ENCODE measurements around the gene FAM120C. TPM values are rescaled to one million over a fixed set of nuclear protein-coding genes. Genes with fewer than 3 reads are reported as not detected.

FAM120C gene
- total RNA-seq, 1 experiment from 2014 or later: 21.8 TPM

DNA sequence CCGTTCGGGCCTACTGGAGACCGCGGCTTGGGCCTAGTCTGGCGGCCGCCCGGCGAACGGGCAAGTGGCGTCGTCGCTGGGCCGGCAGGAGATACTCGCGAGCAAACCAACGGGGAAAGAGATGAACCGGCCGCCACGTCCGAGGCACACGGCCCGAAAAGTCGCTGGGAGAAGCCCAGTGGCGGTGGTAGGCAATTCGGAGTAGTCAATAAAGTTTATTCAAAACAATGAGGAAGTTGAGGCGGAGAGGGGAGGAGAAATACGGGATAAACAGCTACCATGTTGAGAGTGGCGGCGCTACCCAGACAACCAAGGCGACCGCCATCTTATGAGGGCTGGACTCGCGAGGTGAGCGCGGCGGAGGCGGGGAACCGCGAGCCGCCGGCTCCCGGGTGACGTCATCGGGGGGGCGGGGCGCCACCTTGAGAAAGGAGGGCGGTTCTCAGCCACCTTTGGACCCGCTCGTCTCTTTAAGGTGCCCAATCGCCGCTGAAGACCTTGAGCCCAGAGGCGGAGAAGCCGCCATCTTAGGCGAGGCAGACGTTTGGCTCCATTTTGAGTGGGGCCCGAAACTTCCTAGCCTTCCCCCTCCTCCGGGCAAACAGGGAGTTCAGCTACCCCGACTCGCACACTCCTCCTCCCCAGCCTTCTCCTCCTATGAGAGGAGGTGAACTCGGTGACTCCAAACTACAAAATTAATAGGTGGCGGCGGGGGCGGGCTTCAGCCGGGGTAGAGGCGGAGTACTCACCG, 138.8 kb downstream of the FAM120C start, which contains the start of gene PHF8:
Gene PHF8, minus strand, starts transcription at position 348 of the 751 bp plus-strand sequence. CDS start 1,745 bp downstream, outside the sequence.
- H3K9me3 ChIP-seq (ENCODE audit: low read depth, low read length, poor library complexity, severe bottlenecking): no peaks in the 10 kb centered on the region
- H3K27ac ChIP-seq (ENCODE audit: low read depth, low read length, poor library complexity, severe bottlenecking): peak within 1 kb of the TSS; percentile 92
- CTCF ChIA-PET: no interaction called here
- no peaks in the 10 kb centered on the region for H3K4me1 ChIP-seq (ENCODE audit: insufficient read depth, low read length, poor library complexity, severe bottlenecking)
- TF ChIP-seq, protein P1, sequence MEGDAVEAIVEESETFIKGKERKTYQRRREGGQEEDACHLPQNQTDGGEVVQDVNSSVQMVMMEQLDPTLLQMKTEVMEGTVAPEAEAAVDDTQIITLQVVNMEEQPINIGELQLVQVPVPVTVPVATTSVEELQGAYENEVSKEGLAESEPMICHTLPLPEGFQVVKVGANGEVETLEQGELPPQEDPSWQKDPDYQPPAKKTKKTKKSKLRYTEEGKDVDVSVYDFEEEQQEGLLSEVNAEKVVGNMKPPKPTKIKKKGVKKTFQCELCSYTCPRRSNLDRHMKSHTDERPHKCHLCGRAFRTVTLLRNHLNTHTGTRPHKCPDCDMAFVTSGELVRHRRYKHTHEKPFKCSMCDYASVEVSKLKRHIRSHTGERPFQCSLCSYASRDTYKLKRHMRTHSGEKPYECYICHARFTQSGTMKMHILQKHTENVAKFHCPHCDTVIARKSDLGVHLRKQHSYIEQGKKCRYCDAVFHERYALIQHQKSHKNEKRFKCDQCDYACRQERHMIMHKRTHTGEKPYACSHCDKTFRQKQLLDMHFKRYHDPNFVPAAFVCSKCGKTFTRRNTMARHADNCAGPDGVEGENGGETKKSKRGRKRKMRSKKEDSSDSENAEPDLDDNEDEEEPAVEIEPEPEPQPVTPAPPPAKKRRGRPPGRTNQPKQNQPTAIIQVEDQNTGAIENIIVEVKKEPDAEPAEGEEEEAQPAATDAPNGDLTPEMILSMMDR (conservative IDR thresholded peaks at IDR 0.05; ENCODE audit: low read depth, low read length): no peak
- TF ChIP-seq EZH2 (IDR thresholded peaks at IDR 0.05; ENCODE audit: borderline replicate concordance, low read depth, low read length, poor library complexity, severe bottlenecking): no peak
- H3K36me3 ChIP-seq (ENCODE audit: insufficient read depth, low read length, poor library complexity, severe bottlenecking): peaks cover 8% of the 10 kb centered on the region
- intact Hi-C loops (cut with micrococcal nuclease; ENCODE audit: unreplicated experiment): loop anchor here (5.0 kb wide), 1 partner anchor 398 kb away; the partner anchor contains the start of gene TSR2
- no TSS peak for BruUV-seq (replicated peaks)
- DNase-seq (ENCODE audit: low spot score): peak; percentile 95
- peak within 1 kb of the TSS; percentile 60 for H3K4me3 ChIP-seq (ENCODE audit: low read depth, low read length, poor library complexity, severe bottlenecking)
- POLR2A ChIA-PET (ENCODE audit: low non-redundant PET): interaction anchor here (0.7 kb wide), 1 partner anchor 438 kb away, joined by 3 read pairs; no protein-coding TSS in a partner anchor
- H3K27me3 ChIP-seq (replicated peaks; ENCODE audit: insufficient read depth, low read depth, low read length, poor library complexity): no peaks in the 10 kb centered on the region

DNA sequence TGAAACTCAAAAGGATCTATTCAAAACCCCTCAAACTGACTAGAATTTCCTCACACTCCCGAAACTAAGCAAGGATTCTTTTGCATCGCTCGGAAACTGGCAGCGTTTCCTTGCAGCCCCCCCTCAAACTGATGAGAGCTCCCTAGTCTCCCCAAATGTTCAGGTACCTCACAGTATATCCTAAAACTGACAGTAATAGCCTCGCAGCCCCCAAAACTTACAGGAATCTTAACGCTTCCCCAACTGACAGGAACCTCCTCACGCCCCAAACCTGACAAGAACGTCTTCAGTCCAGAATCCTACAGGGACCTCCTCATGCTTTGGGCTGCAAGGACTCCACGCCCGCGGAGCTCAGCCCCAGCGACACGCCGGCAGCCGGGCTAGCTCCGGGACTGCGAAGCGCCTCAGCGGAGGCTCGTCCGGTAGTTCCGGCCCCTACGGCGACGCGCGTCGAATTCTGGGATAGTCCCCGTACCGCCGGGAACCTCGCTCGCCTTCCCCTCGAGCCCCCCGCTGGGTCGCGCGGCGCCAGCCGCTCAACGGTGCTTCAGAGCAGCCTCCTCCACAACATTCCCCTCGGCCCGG, 139.4 kb downstream of the FAM120C start:
- BruUV-seq (replicated peaks): no TSS peak
- ChIA-PET CTCF (interaction anchor here (0.6 kb wide), 1 partner anchor 848 kb away, joined by 4 read pairs; no protein-coding TSS in a partner anchor), POLR2A (ENCODE audit: low non-redundant PET) (interaction anchor here (0.7 kb wide), 1 partner anchor 438 kb away, joined by 3 read pairs; no protein-coding TSS in a partner anchor)
- H3K9me3 ChIP-seq (ENCODE audit: low read depth, low read length, poor library complexity, severe bottlenecking): no peaks in the 10 kb centered on the region
- H3K36me3 ChIP-seq (ENCODE audit: insufficient read depth, low read length, poor library complexity, severe bottlenecking): peaks cover 11% of the 10 kb centered on the region
- intact Hi-C loops (cut with micrococcal nuclease; ENCODE audit: unreplicated experiment): loop anchor here (5.0 kb wide), 1 partner anchor 399 kb away; the partner anchor contains the start of gene TSR2
- no peaks in the 10 kb centered on the region for H3K27me3 ChIP-seq (replicated peaks; ENCODE audit: insufficient read depth, low read depth, low read length, poor library complexity)
- H3K4me1 ChIP-seq (ENCODE audit: insufficient read depth, low read length, poor library complexity, severe bottlenecking): no peaks in the 10 kb centered on the region
- DNase-seq (ENCODE audit: low spot score): no peak
- peak overlapping the region; percentile 60 for H3K4me3 ChIP-seq (ENCODE audit: low read depth, low read length, poor library complexity, severe bottlenecking)
- TF ChIP-seq EZH2 (IDR thresholded peaks at IDR 0.05; ENCODE audit: borderline replicate concordance, low read depth, low read length, poor library complexity, severe bottlenecking): no peak
- TF ChIP-seq, protein P1 (conservative IDR thresholded peaks at IDR 0.05; ENCODE audit: low read depth, low read length): no peak
- H3K27ac ChIP-seq (ENCODE audit: low read depth, low read length, poor library complexity, severe bottlenecking): peak overlapping the region; percentile 92

DNA sequence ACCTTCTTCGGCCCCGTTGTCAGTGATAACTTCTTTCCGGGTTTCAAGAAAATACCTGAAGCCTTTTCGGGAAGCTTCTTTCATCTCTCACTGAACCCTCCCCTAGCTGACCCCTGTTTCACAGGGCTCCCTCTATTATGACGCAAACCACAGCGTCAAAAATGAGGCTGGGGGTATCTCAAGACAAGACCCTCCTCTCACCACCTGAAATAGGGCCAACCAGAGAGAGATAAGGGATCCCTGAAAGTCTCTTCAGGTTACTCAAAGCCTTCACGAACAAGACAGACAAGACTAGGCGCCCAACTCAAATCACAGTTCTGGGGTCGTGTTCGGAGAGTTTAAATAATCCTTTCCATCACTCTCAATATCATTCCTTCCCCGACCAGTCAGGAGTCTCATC, 140.0 kb downstream of the FAM120C start:
- TF ChIP-seq, protein P1 (conservative IDR thresholded peaks at IDR 0.05; ENCODE audit: low read depth, low read length): no peak
- TF ChIP-seq EZH2 (IDR thresholded peaks at IDR 0.05; ENCODE audit: borderline replicate concordance, low read depth, low read length, poor library complexity, severe bottlenecking): no peak
- Histone ChIP-seq H3K27ac (ENCODE audit: low read depth, low read length, poor library complexity, severe bottlenecking) (peak overlapping the region; percentile 92), H3K4me1 (ENCODE audit: insufficient read depth, low read length, poor library complexity, severe bottlenecking) (no peaks in the 10 kb centered on the region), H3K4me3 (ENCODE audit: low read depth, low read length, poor library complexity, severe bottlenecking) (peak overlapping the region; percentile 60), H3K36me3 (ENCODE audit: insufficient read depth, low read length, poor library complexity, severe bottlenecking) (peaks cover 11% of the 10 kb centered on the region), H3K9me3 (ENCODE audit: low read depth, low read length, poor library complexity, severe bottlenecking) (no peaks in the 10 kb centered on the region), H3K27me3 (replicated peaks; ENCODE audit: insufficient read depth, low read depth, low read length, poor library complexity) (no peaks in the 10 kb centered on the region)
- CTCF ChIA-PET: interaction anchor here (0.6 kb wide), 1 partner anchor 849 kb away, joined by 4 read pairs; no protein-coding TSS in a partner anchor
- intact Hi-C loops (cut with micrococcal nuclease; ENCODE audit: unreplicated experiment): loop anchor here (5.0 kb wide), 1 partner anchor 399 kb away; the partner anchor contains the start of gene TSR2
- POLR2A ChIA-PET (ENCODE audit: low non-redundant PET): interaction anchor here (0.7 kb wide), 1 partner anchor 397 kb away, joined by 3 read pairs; no protein-coding TSS in a partner anchor
- no peak for DNase-seq (ENCODE audit: low spot score)
- TSS peak; percentile 54 for BruUV-seq (replicated peaks)

All from A673 (cell line).